NCI-H128 (cell line): ENCODE data around the gene EML6.

Experiments
- DNase-seq: peaks from one replicate; lab custom pipeline; 2025; ENCODE audit not compliant: unreplicated experiment; lab: John Stamatoyannopoulos, UW

The EML6 gene

GRCh38 chr2:54957321-54957999 is 234.0 kb downstream of the EML6 start:
- DNase-seq: peak; percentile 60

GRCh38 chr2:54958717-54959371 is 235.4 kb downstream of the EML6 start:
- DNase-seq: no peak

GRCh38 chr2:54960164-54960563 is 236.7 kb downstream of the EML6 start:
- DNase-seq: no peak

DNA sequence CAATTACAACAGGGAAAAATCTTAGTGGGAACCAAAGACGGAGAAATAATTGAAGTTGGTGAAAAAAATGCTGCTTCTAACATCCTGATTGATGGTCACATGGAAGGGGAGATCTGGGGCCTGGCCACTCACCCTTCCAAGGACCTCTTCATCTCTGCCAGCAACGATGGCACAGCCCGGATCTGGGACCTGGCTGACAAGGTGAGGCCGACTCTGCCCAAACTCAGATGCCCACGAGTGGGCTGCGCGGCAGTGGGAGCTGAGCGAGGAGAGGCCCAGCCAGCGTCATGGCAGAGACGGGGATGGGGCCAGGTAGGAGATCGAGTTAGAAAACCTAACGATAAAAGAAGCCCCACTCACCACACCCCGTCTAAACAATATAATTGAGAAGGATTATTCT is 239.0 kb downstream of the EML6 start:
- no peak for DNase-seq

DNA sequence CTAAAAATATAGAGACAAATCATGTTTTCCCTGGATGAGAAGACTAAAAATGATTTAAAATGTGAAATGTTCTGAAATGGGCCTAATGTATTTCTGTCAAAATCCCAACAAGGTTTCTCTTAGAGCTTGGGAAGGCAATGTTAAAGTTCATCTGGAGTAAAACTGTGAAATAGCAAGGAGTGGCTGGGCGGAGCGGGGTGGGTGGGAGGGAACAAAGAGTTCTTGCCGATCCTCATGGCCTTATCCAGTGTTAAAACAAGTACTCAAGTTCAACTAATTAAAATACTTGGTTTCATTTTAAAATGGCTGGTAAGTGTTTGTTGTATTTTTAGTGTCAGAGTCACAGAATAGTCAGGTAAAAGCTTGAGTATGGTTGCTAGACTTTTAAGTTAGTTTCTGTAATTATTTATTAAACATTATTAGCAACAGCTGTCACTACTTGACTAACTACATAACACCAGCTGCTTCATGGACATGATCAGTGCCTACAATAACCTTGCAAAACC is 239.5 kb downstream of the EML6 start:
- no peak for DNase-seq

GRCh38 chr2:54963476-54963875 is 240.0 kb downstream of the EML6 start:
- DNase-seq: no peak

- DNase-seq: no peak
Measured at GRCh38 chr2:54964271-54964670, 240.8 kb downstream of the EML6 start.

- no peak for DNase-seq
Measured at GRCh38 chr2:54964816-54965215, 241.4 kb downstream of the EML6 start.

DNA sequence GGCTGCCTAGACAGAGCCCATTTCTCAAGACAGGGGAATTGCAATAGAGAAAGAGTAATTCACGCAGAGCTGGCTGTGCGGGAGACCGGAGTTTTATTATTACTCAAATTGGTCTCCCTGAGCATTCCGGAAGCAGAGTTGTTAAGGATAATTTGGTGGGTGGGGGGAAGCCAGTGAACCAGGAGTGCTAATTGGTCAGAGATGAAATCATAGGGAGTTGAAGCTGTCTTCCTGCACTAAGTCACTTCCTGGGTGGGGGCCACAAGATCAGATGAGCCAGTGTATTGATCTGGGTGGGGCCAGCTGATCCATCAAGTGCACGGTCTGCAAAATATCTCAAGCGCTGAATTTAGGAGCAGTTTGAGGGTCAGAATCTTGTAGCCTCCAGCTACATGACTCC is 242.0 kb downstream of the EML6 start:
- no peak for DNase-seq

GRCh38 chr2:54966165-54966832 is 242.8 kb downstream of the EML6 start:
- no peak for DNase-seq

DNA sequence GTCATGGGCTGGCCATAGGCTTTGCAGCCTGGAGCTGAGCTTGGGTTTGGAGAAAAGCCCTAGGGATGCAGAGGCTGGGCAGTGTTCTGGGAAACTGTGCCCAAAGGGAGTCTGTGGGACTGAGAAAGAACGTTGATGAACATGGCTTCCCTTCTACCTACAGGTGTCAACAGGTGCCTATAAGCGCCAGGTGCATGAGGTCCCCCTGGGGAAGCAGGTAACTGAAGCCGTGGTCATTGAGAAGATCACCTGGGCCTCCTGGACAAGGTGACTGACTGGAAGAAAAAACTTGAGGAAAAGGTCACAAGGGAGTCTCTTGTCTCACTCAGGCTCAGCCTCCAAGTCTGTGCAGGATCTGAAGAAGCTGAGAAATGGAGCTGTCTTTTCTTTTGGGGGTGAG is 243.4 kb downstream of the EML6 start:
- no peak for DNase-seq

DNA sequence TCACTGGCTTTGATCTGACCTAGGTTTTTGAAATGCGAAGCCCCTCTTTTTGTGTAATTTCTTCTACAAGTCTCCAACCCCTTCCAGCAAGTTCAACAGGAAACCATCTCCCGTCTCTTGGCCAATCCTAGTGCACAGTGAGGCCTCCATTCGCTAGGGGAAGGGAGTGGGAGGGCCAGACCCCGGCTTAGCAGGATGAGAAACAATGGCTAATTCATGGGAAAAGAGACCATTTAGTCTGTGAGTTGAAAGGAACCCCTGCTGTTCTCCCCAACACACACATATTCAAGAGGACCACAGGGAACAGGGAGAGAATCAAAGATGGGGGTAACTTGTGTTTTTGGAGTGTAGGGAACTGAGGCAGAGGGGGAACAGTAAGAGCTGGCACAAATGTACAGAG is 243.8 kb downstream of the EML6 start:
- no peak for DNase-seq

DNA sequence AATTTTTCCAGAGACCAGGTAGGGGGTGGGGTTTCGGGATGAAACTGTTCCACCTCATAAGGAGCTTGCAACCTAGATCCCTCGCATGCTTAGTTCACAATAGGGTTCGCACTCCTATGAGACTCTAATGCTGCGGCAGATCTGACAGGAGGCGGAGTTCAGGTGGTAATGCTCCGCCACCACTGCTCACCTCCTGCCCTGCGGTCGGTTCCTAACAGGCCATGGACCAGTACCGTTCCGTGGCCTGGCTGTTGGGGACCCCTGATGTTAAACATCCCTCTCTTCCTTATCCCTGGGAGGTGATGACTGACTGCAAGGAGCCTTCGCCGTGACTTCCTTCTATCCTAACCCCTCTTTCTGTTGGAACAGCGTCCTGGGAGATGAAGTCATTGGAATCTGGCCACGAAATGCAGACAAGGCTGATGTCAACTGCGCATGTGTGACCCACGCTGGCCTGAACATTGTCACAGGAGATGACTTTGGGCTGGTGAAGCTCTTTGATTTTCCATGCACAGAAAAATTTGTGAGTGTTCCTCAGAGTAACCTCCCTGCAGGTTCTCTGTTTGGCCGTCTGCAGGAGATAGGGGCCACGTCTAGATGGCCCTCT is 244.4 kb downstream of the EML6 start:
- DNase-seq: no peak

DNA sequence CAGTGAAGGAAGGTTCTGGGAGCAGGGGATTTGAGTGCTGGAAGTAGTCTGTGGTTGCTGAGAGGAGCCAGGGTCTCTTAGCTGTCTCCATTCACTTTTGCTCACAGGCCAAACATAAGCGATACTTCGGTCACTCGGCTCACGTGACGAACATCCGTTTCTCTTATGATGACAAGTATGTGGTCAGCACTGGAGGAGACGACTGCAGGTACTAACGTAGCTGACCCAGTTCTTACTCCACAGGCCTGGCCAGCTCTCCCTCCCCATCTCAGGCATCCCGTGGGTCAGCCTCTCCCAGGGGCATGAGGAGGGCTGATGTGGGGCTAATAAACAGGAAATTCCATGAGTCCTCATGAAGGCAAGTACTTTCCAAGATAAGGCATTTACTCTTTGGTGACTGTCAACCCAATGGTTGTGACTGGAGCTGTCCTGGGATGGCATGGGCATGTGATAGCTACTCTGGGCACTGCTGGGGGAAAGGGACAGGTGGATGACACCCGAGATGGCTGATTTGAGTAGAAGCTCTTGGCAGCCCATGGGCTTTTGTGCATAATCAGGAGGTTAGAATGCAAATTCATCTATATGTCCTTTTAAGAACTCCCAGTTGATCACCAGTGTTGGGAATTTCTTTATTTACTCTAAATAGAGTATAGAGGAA is 245.2 kb downstream of the EML6 start:
- no peak for DNase-seq

GRCh38 chr2:54969295-54969939 is 246.0 kb downstream of the EML6 start:
- no peak for DNase-seq

DNA sequence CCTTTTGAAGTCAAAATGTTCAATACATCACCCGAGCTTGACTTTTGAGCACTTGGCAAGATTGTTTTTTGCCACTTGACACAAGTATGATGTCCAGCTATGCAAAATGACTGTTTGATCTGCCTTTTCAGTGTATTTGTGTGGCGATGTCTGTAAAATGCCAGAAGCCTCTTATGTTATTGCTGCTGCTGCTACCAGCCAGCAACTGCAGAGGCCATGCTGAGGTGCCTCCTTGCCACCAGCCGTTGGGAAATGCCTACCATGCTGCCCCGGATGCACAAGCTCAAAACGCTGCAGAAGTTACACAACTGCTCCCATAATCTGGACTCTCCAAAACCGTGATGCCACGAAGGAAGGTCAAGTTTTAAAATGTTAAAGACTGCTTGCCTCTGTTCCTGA is 246.5 kb downstream of the EML6 start:
- no peak for DNase-seq

- no peak for DNase-seq
Measured at GRCh38 chr2:54975175-54975574, 251.7 kb downstream of the EML6 start.

GRCh38 chr2:54975598-54976492 is 252.4 kb downstream of the EML6 start:
- DNase-seq: no peak

DNA sequence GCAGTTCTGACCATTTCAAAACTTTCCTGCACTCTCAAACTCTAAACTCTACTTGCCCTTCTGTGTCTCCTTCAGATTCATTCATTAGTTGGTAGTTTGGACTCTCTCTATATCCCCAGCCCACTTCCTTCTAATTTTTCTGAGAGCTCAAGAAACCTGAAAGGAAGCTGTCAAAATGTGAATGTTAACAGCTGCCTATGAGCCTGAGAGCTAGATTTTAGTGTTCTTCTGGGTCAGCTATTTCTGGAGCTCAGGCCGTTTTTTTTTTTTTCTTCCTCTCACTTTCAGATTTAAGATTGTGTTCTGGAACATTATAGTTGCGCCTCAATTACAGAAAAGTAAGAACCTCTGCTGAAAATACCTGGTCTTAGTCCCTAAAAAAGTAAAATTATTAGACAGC is 253.7 kb downstream of the EML6 start:
- DNase-seq: no peak
